GM12872 (cell line): Measurements from ENCODE around the gene KSR2.

Source experiments
- CTCF ChIP-seq: IDR thresholded peaks from 3 replicates; pipeline ENCODE4 v1.5.1; 2011; ENCODE audit warnings: low read depth, mild to moderate bottlenecking, low read length, moderate library complexity; ENCODE audit not compliant: insufficient read depth

The KSR2 gene

DNA sequence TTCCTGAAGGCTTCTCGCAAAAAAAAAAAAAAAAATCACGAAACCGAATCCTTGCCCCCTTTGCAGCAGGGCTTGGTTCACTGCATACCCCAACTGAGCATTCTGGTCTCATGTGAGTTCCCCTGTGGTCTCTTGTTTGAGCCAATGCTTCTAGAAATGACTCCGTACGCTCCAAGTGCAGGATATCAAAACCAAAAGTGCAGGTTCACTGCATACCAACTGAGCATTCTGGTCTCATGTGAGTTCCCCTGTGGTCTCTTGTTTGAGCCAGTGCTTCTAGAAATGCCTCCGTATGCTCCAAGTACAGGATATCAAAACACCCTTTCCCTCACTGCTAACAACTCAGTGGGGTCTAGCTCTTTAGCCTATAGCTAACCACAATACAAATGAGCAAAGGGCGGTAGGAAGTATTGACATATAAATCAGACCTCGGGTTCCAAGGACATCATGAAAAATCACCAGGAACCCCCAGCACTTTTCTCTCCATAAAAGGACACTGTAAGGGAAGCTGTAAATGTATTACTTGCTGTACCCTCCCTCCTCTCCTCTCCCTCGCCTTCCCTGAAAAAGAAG lies 401.1 kb downstream of the KSR2 start:
- no peak for TF ChIP-seq CTCF

DNA sequence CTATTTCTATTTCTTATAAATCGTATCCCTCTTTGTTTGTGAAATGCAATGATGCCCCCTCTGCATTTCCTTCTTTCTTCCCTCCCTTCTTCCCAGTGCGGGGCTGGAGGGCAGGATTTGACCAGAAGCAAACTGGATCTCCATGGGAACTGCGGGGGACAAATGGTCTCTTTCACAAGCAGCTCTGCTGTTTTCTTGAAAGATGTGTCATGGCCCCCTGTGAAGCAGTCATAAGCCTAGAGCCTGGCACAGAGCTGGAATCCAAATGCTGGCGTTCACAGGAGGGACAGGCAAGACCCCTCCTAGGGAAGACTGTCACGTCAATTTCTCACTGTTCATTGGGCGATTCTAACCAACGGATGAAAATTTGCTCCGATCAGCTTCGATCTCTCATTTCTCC lies 403.9 kb downstream of the KSR2 start:
- TF ChIP-seq CTCF, result no peak

DNA sequence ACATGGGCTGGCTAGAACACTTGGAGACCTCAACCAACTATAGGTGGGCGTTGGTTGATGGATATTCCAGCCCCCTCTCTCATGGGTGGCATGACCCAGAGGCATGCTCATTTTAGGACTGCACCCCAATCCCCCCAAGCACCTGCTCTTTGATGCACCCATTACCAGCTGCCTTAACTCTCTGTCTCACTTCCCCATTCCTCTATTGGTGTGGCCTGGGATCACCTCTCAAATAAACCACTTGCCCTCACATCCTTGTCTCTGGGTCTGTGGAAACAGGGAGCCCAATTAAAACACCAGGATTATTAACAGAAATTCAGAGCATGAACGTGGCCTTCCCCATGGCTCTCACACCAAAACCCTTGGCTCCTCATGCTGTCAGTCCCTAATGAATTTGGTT lies 405.1 kb downstream of the KSR2 start:
- no peak for TF ChIP-seq CTCF

- no peak for TF ChIP-seq CTCF
Observed at GRCh38 chr12:117563007-117563406, 405.8 kb downstream of the KSR2 start.

DNA sequence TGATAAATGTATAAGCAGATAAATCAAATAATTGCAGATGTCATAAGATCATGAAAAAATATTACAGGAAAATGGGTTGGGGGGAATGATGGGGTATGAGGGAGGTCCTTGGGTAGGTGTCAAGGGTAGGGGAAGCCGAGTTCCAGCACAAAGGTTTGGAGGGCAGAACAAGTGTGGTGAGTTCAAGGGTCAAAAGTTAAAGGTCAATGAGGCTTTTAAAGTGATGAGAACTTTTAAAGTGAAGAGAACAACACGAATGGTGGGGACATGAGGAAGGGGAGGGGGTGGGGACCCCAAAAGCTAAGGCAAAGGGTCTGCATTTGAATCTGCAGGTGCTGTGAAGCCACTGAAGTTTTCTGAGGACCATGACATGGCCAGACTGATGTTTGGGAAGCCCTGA lies 406.8 kb downstream of the KSR2 start:
- no peak for TF ChIP-seq CTCF

- TF ChIP-seq CTCF, result no peak
Observed at GRCh38 chr12:117559978-117560377, 408.8 kb downstream of the KSR2 start.

GRCh38 chr12:117555889-117556288 lies 412.9 kb downstream of the KSR2 start:
- TF ChIP-seq CTCF, result no peak
